Common myeloid progenitor, CD34-positive (primary cell): Measurements from ENCODE around the gene IFNA13.

ENCODE experiments used
- CTCF ChIA-PET: fragments of 350-600 bp; sonication (Branson Sonifier 250); formaldehyde crosslinking; loops from one replicate; lab custom pipeline; 2021; ENCODE audit warnings: antibody characterized with exemption; lab: Charles Lee
- POLR2A ChIA-PET: fragments of 350-600 bp; sonication (Branson Sonifier 250); formaldehyde crosslinking; loops from one replicate; lab custom pipeline; 2021; ENCODE audit warnings: antibody characterized with exemption; lab: Charles Lee
- DNase-seq, 3 donors: peaks; one replicate each; pipeline versions ENCODE4 v3.0.0 to v3.0.0-alpha.2; 2013
- H3K27ac ChIP-seq, 2 experiments: 1 replicate in 1 of 2; 2 replicates in 1 of 2; pipeline ENCODE4 v1.7.0; 2013; ENCODE audit warnings: inconsistent platforms in 2 of 2, low read length in 2 of 2, mild to moderate bottlenecking in 2 of 2, low read depth in 1 of 2, moderate library complexity in 1 of 2; ENCODE audit not compliant: severe bottlenecking in 2 of 2, insufficient read depth in 1 of 2, poor library complexity in 1 of 2
- H3K27me3 ChIP-seq, 5 experiments: replicated peaks in 2 of 5; 1 replicate in 3 of 5; 2 replicates in 2 of 5; pipeline versions ENCODE4 v1.6.1 to v1.7.0; 2013; ENCODE audit warnings: low read length in 4 of 5, mild to moderate bottlenecking in 2 of 5, moderate library complexity in 2 of 5, inconsistent platforms in 1 of 5; ENCODE audit not compliant: insufficient read depth in 5 of 5, control insufficient read depth in 4 of 5
- H3K36me3 ChIP-seq, 4 experiments: 1 replicate in 2 of 4; 2 replicates in 2 of 4; pipeline versions ENCODE4 v1.6.1 to v1.7.0; 2013; ENCODE audit warnings: low read length in 3 of 4, control low read depth in 1 of 4, mild to moderate bottlenecking in 1 of 4; ENCODE audit not compliant: control insufficient read depth in 4 of 4, insufficient read depth in 4 of 4
- H3K4me1 ChIP-seq, 4 experiments: 1 replicate in 3 of 4; 2 replicates in 1 of 4; pipeline versions ENCODE4 v1.6.1 to v1.7.1; 2013; ENCODE audit warnings: low read length in 3 of 4, mild to moderate bottlenecking in 3 of 4, control low read depth in 1 of 4, inconsistent platforms in 1 of 4, moderate library complexity in 1 of 4; ENCODE audit not compliant: control insufficient read depth in 4 of 4, insufficient read depth in 4 of 4; ENCODE audit errors: control extremely low read depth in 1 of 4
- H3K4me3 ChIP-seq, 7 experiments: 1 replicate in 4 of 7; 2 replicates in 3 of 7; pipeline versions ENCODE4 v1.5.1 to v1.7.0; 2013; ENCODE audit warnings: mild to moderate bottlenecking in 7 of 7, low read length in 6 of 7, moderate library complexity in 6 of 7, inconsistent platforms in 2 of 7, low read depth in 2 of 7, control low read depth in 1 of 7; ENCODE audit not compliant: insufficient read depth in 4 of 7, control insufficient read depth in 1 of 7; ENCODE audit errors: extremely low read depth in 1 of 7
- H3K9me3 ChIP-seq, 5 experiments: 1 replicate in 4 of 5; 2 replicates in 1 of 5; pipeline versions ENCODE4 v1.6.1 to v1.7.1; 2013; ENCODE audit warnings: low read length in 4 of 5, mild to moderate bottlenecking in 2 of 5, inconsistent platforms in 1 of 5, low read depth in 1 of 5, moderate library complexity in 1 of 5; ENCODE audit not compliant: control insufficient read depth in 4 of 5, insufficient read depth in 2 of 5; ENCODE audit errors: control extremely low read depth in 1 of 5
- WGBS: methylation state at CpG from one replicate; pipeline ENCODE4 v1.1.5; 2013; ENCODE audit not compliant: insufficient coverage; 5-methylcytosine and 5-hydroxymethylcytosine counted together

Gene IFNA13

DNA sequence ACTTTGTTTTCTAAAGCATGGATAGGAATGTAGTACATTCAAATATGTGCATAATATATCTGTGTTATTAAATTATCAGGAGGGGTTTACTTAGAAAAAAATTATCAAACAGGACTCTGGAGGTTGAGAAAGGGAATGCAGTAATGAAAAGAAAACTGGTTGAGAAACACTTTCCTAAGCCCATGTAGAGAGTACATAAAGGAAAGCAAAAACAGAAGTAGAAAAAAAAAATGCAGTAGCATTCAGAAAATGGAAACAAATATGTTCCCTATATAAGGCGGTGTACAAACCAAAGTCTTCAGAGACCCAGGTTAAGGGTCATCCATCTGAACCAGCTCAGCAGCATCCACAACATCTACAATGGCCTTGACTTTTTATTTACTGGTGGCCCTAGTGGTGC is 41.0 kb upstream of the IFNA13 start, which contains the start of gene IFNA8:
Gene IFNA8 (plus strand): TSS at position 301 of the 400 bp plus-strand sequence. CDS start 60 bp downstream, at position 361.
- WGBS = 100% methylated on average over 1 of the region's 1 CpG
- no peak within 1 kb of the TSS for H3K27ac ChIP-seq
- CTCF ChIA-PET = interaction anchor here (0.8 to 1.1 kb wide), 3 partner anchors 15 to 26 kb away, joined by 3 read pairs; no protein-coding TSS in a partner anchor

DNA sequence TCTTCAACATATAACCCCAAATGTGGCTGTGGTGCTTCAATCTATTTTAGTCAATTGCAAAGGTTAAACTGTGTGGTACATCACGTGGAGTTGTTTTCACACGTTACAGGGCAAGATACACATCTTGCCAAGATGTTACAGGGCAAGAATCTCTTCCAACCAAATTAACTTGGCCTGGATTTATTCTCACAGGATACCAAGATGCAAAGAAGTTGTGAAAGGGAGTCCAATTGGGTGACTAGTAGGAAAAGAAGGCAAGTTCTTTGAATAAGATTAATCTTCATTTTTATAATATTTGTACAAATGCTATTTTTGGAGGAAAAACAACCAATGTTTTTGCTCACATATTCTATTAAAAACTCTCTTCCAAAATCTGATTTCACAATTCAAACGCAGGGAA is 36.3 kb upstream of the IFNA13 start:
- DNase-seq = no peak
- H3K27ac ChIP-seq = no peak overlapping the region
- H3K27me3 ChIP-seq = peaks cover 4 to 40% (median 17%) of the 10 kb centered on the region in 5 experiments
- WGBS = 83% methylated on average over 2 of the region's 3 CpGs
- POLR2A ChIA-PET = no interaction called here
- H3K4me1 ChIP-seq = peaks cover 0 to 13% (median 11%) of the 10 kb centered on the region in 4 experiments
- H3K9me3 ChIP-seq = no peaks in the 10 kb centered on the region
- H3K4me3 ChIP-seq = no peak overlapping the region
- H3K36me3 ChIP-seq = no peaks in the 10 kb centered on the region
- CTCF ChIA-PET = interaction anchor here (1.2 to 1.6 kb wide), 2 partner anchors 30 to 114 kb away, joined by 3 to 4 read pairs; no protein-coding TSS in a partner anchor

More for the DNA sequence above, 41.0 kb upstream of the IFNA13 start, which contains the start of gene IFNA8:
- Histone ChIP-seq H3K36me3 (no peaks in the 10 kb centered on the region), H3K27me3 (peaks cover 0 to 9% (median 6%) of the 10 kb centered on the region in 5 experiments), H3K4me3 (no peak within 1 kb of the TSS), H3K4me1 (peaks cover 0 to 20% (median 0%) of the 10 kb centered on the region in 4 experiments), H3K9me3 (no peaks in the 10 kb centered on the region)
- POLR2A ChIA-PET = no interaction called here
- DNase-seq = no peak

DNA sequence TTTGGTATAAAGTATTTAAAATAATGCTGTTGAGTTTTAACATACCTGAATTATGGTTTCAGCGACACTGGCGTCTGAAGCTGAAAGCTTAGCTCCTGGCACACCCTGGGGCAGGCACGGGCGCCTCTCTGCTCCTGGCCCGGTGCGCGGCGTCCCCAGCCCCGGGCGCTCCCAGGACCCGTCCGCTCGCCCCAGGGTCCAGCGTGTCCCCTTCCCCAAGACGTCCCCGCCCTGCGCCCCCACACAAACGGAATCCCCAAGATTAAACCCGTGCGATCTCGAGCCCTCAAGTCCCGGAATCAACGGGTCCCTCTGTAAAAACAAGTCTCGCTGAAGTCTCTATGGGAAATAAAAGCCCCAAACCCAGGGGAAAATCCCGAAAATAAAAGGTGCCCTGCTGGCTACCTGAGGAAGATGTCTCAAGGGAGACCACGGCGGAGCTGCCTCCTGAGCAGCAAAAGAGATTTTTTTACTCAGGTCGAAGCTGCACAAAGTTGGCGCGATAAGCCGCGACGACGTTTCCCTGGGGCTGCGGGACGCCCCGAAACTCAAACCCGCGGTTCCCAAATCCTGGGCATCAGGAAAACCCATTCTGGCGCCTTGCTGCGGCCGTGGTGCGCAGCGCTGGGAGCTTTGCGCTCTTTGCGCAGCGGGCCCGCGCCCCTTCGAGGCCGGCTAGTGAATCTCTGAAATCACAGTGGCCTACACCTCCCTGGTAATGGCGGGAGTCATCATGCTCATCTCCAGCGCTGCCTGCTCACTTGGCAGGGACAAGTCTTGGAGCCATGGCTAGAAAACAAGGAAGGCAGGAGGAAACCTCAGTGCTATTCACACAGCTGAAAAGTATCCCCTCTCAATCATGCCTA is 34.8 kb upstream of the IFNA13 start:
- H3K27me3 ChIP-seq = peaks cover 4 to 44% (median 21%) of the 10 kb centered on the region in 5 experiments
- no peaks in the 10 kb centered on the region for H3K36me3 ChIP-seq
- POLR2A ChIA-PET = no interaction called here
- no peak overlapping the region for H3K27ac ChIP-seq
- H3K4me1 ChIP-seq = peaks cover 0 to 13% (median 11%) of the 10 kb centered on the region in 4 experiments
- peak overlapping the region in 6 of 7 experiments; percentile 47 to 73 (median 61) for H3K4me3 ChIP-seq
- CTCF ChIA-PET = interaction anchor here (0.9 to 1.8 kb wide), 12 partner anchors 9 to 167 kb away, joined by 3 to 6 read pairs (median 4); partner anchors contain the start of genes IFNA14 and KLHL9
- DNase-seq = peak in 1 of 3 donors; percentile 38
- H3K9me3 ChIP-seq = no peaks in the 10 kb centered on the region
- 1% methylated on average over 47 of the region's 53 CpGs for WGBS

DNA sequence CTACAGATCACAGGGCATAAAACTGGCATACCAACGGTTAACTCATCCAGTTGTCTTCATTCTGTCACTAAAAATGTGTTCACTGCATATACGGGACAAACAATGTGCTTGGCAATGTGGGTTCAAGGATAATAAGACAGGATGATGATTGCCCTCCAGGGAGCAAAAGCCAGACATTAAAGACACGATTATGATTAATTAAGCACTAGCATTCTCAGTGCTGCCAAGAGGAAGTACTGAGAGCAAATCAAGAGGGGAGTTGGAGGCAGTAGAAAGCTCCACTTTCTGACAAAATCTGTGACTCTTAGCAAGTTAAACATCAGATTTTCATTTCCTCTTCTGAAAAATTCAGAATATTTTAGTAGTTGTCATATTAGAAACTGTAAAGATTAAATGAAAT is 32.1 kb upstream of the IFNA13 start:
- DNase-seq = peak in 2 of 3 donors; percentile 51 to 63
- Histone ChIP-seq H3K36me3 (no peaks in the 10 kb centered on the region), H3K27ac (no peak overlapping the region), H3K4me3 (no peak overlapping the region), H3K9me3 (no peaks in the 10 kb centered on the region), H3K4me1 (peaks cover 0 to 19% (median 18%) of the 10 kb centered on the region in 4 experiments), H3K27me3 (peaks cover 4 to 56% (median 20%) of the 10 kb centered on the region in 5 experiments)
- ChIA-PET CTCF (interaction anchor here (1.5 to 1.6 kb wide), 2 partner anchors 74 to 147 kb away, joined by 4 to 5 read pairs; no protein-coding TSS in a partner anchor), POLR2A (no interaction called here)
- WGBS = 80% methylated on average over 1 of the region's 3 CpGs

DNA sequence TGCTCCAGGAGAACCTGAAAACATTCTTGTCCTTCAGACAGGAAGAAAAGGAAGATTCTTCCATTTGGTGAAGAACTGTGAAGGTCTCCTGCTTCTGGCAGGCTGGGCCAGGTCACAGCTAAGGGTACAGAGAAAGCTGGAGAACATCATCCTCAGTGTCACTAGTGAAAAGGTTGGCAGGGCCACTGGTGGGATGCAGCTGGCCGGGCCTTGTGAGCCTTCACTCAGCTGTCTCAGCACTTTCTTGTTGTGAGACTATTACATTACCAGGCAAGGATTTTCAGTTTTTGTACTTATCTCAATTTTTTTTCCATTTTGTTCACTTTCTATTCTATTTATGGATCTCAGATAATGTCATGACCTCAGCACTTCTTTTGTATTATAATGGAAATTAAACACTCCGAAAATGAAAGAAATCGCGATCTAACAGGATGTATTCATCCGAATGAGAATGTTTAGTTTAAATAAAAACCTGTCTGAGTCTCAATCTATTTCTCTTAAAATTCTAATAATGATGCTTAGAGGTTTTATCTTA is 31.2 kb upstream of the IFNA13 start:
- 90% methylated on average over 1 of the region's 5 CpGs for WGBS
- H3K27ac ChIP-seq = no peak overlapping the region

DNA sequence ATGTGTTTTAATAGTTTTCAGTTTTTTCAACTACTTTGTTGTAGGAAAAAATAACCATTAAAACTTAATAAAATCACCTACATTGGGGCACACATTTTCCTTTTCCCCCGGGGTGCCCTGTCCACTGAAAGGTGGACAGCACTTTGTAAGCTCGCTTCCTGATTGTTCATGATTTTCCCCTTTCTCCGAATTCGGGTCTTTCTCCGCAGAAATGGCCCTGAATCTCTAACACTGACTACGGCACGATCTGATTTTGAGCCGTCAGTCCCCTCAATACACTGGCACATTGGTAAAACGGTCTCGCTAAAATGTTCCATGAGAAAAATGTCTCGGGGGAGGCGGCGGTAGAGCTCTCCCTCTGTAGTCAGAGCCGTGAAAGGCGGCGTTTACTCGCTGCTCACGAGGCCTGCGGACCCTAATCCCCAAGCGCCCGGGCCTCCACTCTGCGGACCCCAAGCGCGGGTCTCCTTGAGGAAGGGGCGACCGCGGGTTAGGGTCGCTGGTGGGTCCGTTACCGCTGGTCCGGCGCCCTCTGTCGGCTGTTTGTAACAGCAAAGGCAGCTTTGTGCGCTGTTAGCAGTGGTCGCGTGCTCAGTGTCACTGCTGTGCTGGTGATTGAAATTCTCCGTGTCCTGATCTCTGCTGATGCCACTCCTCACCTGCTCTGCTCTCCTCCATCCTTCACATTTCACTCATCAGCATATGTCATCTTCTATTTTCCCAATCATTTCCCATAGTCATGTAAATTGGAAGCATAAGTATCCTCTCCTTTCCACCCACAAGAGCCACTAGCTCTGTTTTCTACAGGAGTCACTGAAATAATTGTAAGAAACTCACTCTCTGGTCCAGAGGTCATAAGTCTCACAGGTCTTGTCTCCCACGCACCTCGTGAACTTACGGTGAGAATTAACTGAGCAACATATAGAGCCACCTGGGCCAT is 28.2 kb upstream of the IFNA13 start:
- H3K27ac ChIP-seq = no peak overlapping the region
- WGBS = 3% methylated on average over 37 of the region's 40 CpGs
- DNase-seq = peak; percentile 43 to 70 (median 65)
- H3K4me1 ChIP-seq = peaks cover 0 to 8% (median 6%) of the 10 kb centered on the region in 4 experiments
- H3K27me3 ChIP-seq = peaks cover 0 to 32% (median 8%) of the 10 kb centered on the region in 5 experiments
- no peaks in the 10 kb centered on the region for H3K9me3 ChIP-seq
- H3K36me3 ChIP-seq = no peaks in the 10 kb centered on the region
- POLR2A ChIA-PET = no interaction called here
- CTCF ChIA-PET = interaction anchor here (0.8 to 5.9 kb wide), 29 partner anchors 9 to 201 kb away, joined by 3 to 52 read pairs (median 5); partner anchors contain the start of gene KLHL9
- peak overlapping the region; percentile 20 to 76 (median 68) for H3K4me3 ChIP-seq

More for the DNA sequence above, 31.2 kb upstream of the IFNA13 start:
- peaks cover 4 to 51% (median 18%) of the 10 kb centered on the region in 5 experiments for H3K27me3 ChIP-seq
- no peak for DNase-seq
- POLR2A ChIA-PET = no interaction called here
- H3K4me1 ChIP-seq = peaks cover 0 to 19% (median 18%) of the 10 kb centered on the region in 4 experiments
- no peaks in the 10 kb centered on the region for H3K9me3 ChIP-seq
- no peak overlapping the region for H3K4me3 ChIP-seq
- CTCF ChIA-PET = interaction anchor here (0.7 to 2.1 kb wide), 8 partner anchors 36 to 217 kb away, joined by 3 to 11 read pairs (median 4); partner anchors contain the start of gene KLHL9
- H3K36me3 ChIP-seq = no peaks in the 10 kb centered on the region
